Vagina (tissue), 2 donors: Measurements from ENCODE around the gene SLC1A3.
"Not testable (repeated sequence)": the region's sequence is repeated elsewhere in the genome, so short reads cannot be mapped to it uniquely, and the experiment has no call there.

ENCODE experiments used
- CTCF ChIP-seq, 3 experiments: fragments of 450-650 bp in 2 of 3; fragments of 200-600 bp in 1 of 3; sonication (generic) in 1 of 3; IDR thresholded peaks; one replicate each; pipeline ENCODE4 v1.5.1; 2017 to 2019; ENCODE audit warnings: antibody characterized with exemption in 3 of 3, mild to moderate bottlenecking in 2 of 3, moderate library complexity in 2 of 3
- POLR2AphosphoS5 ChIP-seq, 2 donors: sonication (generic); formaldehyde crosslinking; IDR thresholded peaks; one replicate each; pipeline ENCODE4 v1.9.0; 2017; ENCODE audit warnings: antibody characterized with exemption in 2 of 2, mild to moderate bottlenecking in 2 of 2, low read depth in 1 of 2; ENCODE audit not compliant: insufficient read depth in 1 of 2

- not testable (repeated sequence) for TF ChIP-seq CTCF (IDR thresholded peaks at IDR 0.05); POLR2AphosphoS5 (IDR thresholded peaks at IDR 0.05; ENCODE audit: insufficient read depth in 1 of 2, low read depth in 1 of 2)
These were observed 26.5 kb upstream of the SLC1A3 start for GRCh38 chr5:36579858-36580257.
